GM19351 (cell line): ENCODE data around the gene RNH1.

Experiments
- ATAC-seq: cut with Tn5 transposase; IDR thresholded peaks from one replicate; pipeline ENCODE4 v1.9.1; 2021; ENCODE audit warnings: mild to moderate bottlenecking, moderate library complexity; ENCODE audit not compliant: unreplicated experiment

Gene RNH1

DNA sequence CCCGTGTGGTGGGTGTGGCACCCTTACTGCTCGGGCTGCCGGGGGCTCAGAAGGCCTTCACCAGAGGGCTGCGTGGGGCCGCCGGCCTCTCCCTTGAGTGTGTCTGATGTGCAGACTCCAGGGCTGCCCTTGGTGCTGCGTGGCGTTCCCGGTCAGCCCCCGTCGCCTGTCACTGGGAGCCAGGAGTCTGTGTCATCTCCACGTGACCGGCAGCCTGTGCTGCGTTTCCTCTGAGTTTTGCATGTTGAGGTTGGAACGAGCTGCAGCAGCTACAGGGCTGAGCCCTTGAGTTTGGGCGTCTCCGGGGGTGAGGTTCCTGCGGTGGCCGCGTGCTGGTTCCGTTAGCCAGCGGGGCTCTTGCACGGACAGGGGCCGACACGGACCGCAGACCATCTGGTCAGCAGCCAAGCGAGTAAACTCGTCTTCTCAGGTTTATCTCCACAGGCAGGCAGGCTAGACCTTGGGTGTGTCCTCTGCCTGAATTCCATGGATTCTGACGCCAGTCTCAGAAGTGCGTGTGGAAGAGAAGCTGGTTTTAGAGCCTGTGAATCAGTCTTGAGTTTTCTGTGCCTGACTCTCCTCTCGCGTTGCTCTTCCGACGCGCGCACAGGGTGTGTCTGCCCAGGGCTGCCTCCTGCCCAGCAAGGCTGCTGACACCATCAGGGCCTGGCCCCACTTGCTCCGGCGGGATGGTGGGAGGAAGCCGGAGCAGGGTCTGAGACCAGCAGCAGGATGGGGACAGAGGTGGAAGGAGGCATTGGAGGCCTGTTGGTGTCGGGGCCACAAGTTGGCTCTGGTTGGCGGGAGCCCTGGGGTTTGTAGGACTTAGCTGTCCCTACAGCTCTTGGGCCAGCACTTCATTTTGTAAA is 46.5 kb downstream of the RNH1 start:
- ATAC-seq: no peak

DNA sequence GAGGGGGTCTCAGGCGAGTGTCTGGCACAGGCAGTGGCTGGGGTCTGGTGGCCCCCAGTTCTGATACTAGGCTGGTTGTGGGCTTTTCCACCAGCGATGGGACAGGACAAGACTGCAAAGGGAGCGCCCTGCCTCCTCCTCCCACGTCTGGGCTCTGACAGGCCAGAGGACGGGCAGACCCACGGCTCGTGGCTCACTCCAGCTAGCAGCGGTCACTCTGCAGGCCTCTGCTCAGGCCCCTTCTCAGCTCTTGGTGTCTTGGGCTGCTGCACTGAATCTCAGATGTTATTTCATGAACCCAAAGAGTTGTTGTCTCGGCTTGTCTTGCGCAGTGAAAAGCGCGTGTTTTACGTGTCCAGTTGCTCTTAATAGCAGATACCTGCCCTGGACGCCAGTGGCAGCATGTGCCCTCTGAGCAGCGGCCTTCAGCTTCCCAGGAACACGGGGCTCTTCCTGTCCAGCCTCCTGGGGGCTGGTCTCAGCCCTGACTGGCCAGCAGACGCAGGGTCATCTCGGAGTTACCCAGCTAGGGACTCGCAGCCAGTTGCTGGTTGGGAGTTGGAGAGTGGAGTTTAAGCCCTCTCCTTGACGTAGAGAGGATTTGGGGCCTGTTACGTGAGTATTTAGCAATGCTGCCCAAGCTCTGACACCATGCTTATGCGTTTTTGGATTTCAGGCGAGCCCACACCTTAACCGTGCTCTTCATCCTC is 47.4 kb downstream of the RNH1 start:
- ATAC-seq: no peak

GRCh38 chr11:457111-457760 is 49.8 kb downstream of the RNH1 start:
- no peak for ATAC-seq

- ATAC-seq: peak; percentile 70
Observed at GRCh38 chr11:456533-456932, 50.5 kb downstream of the RNH1 start.

- no peak for ATAC-seq
Observed at GRCh38 chr11:455566-456147, 51.4 kb downstream of the RNH1 start.

DNA sequence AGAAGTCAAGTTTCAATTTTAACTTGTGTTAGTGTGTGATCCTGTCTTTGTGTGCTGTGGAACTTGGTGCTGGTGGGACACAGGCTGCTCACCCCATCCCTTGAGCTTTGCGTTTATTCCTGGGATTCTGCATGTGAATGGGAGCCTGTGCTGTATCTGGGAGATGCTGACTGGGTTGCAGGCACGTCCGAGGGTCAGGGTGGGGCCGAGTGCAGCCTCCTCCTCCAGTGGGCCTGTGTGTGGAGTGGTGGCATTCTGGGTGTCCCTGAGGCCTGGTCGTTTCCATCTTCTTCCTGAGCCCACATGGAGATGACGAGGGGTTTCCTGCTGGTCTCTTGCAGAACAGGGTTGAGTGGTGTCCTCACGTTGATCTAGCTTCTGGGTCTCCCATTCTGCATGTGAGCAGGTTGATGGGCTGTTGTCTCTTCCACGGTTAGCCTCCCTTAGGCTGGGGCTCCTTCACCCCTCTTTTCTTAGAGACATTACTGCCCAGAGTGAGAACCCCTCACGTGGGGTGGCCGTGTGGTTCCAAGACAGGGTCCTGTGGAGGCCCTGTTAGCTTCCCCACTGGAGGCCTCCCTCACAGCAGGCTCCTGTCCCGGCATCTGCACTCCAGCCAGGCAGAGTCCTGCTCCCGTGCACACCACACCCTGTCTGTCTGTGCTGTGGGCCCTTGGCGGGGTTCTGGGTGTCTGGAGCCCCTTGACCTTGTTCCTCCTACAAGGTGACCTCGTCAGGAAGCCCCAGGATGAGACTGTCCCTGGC is 52.1 kb downstream of the RNH1 start:
- no peak for ATAC-seq

DNA sequence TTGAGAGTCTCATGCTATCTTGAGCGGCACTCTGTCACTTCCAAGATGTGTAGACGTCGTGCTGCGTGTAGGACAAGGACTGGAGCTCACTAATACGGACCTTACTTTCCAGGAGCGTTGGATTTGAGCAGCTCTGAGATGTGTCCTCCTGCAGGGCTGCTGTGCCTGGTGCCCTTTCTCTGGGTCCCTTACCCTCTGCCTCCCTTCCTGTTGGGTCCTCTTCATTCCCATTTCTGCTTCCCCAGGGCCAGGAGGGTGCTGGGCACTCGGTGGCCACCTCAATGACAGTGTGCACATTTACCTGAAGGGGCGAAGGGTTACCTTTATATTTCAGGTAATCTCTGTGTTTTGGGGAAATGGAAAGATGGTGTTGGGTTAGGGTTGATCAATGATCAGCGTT is 53.0 kb downstream of the RNH1 start:
- ATAC-seq: no peak

DNA sequence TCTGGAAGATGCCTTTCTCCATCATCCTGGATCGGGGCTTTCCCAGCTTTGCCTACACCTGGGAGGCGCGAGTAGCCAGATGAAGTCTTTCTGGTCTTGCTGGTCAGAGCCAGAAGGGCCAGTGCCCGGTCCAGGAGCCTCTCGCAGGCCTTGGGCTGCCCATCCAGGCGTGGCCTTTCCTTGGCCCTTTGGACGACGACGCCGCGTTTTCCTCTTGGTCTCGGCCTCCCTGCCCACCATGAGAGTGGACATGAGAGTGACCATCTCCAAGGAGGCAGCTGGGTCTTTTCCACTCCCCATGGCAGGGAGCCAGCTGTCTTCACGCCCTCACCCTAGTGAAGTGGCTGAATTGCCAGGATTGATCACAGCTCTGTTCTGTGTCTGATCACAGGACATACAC is 53.5 kb downstream of the RNH1 start:
- ATAC-seq: no peak

DNA sequence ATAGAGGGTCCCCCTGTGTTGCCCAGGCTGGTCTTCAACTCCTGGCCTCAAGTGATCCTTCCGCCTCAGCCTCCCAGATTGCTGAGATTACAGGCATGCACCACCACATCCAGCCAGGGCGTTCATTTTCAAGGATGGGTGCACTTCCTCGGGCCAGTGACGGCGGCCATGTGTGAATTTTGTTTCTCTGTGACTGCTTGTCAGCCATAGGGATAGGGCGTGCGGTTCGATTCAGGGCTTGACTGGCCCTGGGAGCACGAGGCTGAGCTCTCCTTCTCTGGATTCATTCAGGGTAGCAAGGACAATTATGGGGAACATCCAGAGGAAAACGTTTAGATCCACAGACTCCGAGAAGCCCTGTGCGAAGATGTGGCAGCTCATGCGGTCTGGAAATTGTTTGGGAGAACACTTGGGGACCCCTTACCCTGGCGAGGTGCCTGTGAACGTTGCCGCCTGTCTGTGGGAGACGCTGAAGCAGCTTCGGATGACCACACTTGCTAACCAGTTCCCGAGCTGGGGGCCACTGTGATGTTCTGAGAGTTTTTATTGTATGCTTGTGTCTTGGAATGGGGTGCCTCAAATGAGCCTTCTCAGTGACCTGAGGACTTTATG is 54.0 kb downstream of the RNH1 start:
- ATAC-seq: no peak

GRCh38 chr11:452203-452744 is 54.8 kb downstream of the RNH1 start:
- ATAC-seq: no peak

- ATAC-seq: no peak
Observed at GRCh38 chr11:451738-452137, 55.3 kb downstream of the RNH1 start.

GRCh38 chr11:450809-451451 is 56.1 kb downstream of the RNH1 start:
- ATAC-seq: no peak

- ATAC-seq: peak; percentile 81
Observed at GRCh38 chr11:449889-450808, 56.9 kb downstream of the RNH1 start, which contains the start of gene PTDSS2. PTDSS2 (plus strand) TSS chr11:450279; CDS start chr11:450456, 177 bp downstream.

DNA sequence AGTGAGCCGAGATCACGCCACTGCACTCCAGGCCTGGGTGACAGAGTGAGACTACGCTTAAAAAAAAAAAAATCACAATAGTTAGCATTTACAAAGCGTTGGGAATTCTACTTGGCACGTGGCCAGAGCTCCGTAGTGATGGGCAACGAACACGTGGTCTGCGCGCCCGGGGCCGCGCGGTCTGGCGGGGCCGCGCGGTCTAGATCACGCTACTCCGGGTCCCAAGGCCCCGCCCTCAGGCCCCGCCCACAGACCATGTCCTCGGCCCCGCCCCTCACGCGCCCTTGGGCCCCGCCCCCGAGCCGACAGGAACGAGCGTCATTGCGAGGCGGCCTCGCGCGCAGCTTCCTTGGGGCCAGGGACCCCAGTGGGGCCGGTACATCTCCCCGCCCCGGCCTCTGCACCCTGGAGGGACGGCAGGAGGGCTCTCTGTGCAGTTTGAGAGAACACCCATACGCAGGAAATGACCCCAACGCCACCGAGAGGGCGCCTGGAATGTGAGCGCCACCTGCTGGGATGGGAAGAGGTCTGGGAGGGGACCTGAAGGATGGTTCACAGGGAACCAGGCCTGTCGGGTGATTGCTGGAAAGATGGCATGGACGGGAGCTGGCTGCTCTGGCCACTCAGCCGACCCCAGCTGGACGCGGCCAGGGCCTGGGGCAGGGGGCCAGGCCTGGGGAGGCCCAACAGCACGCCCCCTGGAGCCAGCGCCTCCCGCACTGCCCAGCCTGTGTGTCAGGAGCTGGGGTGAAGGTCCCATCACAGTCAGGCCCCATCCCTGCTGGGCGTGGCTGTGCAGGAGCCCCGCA is 58.9 kb downstream of the RNH1 start:
- ATAC-seq: peak; percentile 54

- no peak for ATAC-seq
Observed at GRCh38 chr11:446891-447290, 60.2 kb downstream of the RNH1 start.

GRCh38 chr11:445765-446588 is 61.1 kb downstream of the RNH1 start:
- ATAC-seq: no peak
